Erythroblast (primary cell): ENCODE data around the gene AMBP.

ENCODE experiments used
- GATA1 ChIP-seq: IDR thresholded peaks from 2 replicates; pipeline ENCODE4 v1.6.1; 2011; ENCODE audit warnings: low read depth, mild to moderate bottlenecking, control low read depth, low read length, moderate library complexity
- POLR2A ChIP-seq: IDR thresholded peaks from 2 replicates; pipeline ENCODE4 v1.6.1; 2011; ENCODE audit warnings: mild to moderate bottlenecking, low read length

GRCh38 chr9:114117614-114117995, 39.5 kb upstream of the AMBP start:
- no peak for TF ChIP-seq POLR2A
- TF ChIP-seq GATA1: no peak
